Right lobe of liver (tissue), 6 donors: ENCODE measurements around the gene DAP. TPM values are rescaled to one million over a fixed set of nuclear protein-coding genes. Genes with fewer than 3 reads are reported as not detected.
A peak's percentile ranks its signal among the peaks of the same experiment; 100 is the strongest.

Experiments
- ATAC-seq, 4 donors: fragments of 200-7000 bp; cut with Tn5 transposase; one replicate each; pipeline ENCODE4 v1.9.1; 2020; ENCODE audit warnings: mild to moderate bottlenecking in 4 of 4, moderate library complexity in 4 of 4
- DNase-seq, 3 donors: peaks; one replicate each; pipeline ENCODE4 v3.0.0-alpha.2; 2020
- H3K27ac ChIP-seq, 3 donors: fragments of 200-600 bp; one replicate each; pipeline ENCODE4 v1.8.0; 2022
- H3K27me3 ChIP-seq, 2 donors: fragments of 200-600 bp; one replicate each; pipeline ENCODE4 v1.8.0; 2022
- H3K36me3 ChIP-seq, 4 donors: fragments of 200-600 bp; sonication (generic) in 1 of 4; one replicate each; pipeline versions ENCODE4 v1.5.1 to v1.8.0; 2017 to 2022; ENCODE audit warnings: control low read depth in 1 of 4
- H3K4me1 ChIP-seq, 4 donors: fragments of 200-600 bp; sonication (generic) in 1 of 4; one replicate each; pipeline versions ENCODE4 v1.5.1 to v1.8.0; 2017 to 2022; ENCODE audit warnings: control low read depth in 1 of 4
- H3K4me3 ChIP-seq, 3 donors: fragments of 200-600 bp; one replicate each; pipeline ENCODE4 v1.8.0; 2022
- H3K9me3 ChIP-seq, 4 donors: fragments of 200-600 bp; sonication (generic) in 1 of 4; one replicate each; pipeline versions ENCODE4 v1.5.1 to v1.8.0; 2017 to 2022; ENCODE audit warnings: control low read depth in 1 of 4
- CTCF ChIP-seq, 4 donors: fragments of 200-600 bp in 3 of 4; fragments of 450-650 bp in 1 of 4; IDR thresholded peaks; one replicate each; pipeline versions ENCODE4 v1.5.1 to v1.8.0; 2016 to 2022; ENCODE audit warnings: antibody characterized with exemption in 4 of 4, mild to moderate bottlenecking in 2 of 4
- POLR2A ChIP-seq: fragments of 450-650 bp; IDR thresholded peaks from one replicate; pipeline ENCODE4 v1.6.1; 2017; ENCODE audit warnings: antibody characterized with exemption, mild to moderate bottlenecking
- whole genome bisulfite sequencing: methylation state at CpG from one replicate; pipeline ENCODE4 v1.1.6; 2018; ENCODE audit warnings: low coverage, low lambda C conversion rate; ENCODE audit not compliant: insufficient coverage; ENCODE audit errors: missing lambda C conversion rate; 5-methylcytosine and 5-hydroxymethylcytosine counted together
- intact Hi-C, 2 donors: fragments of 100-400 bp; cut with DNase I; formaldehyde crosslinking; loops; one replicate each; pipeline versions ENCODE4 v1.11.2 to v1.14.1; 2022
- total RNA-seq, 6 experiments: library from RNA; depleted of rRNA in 2 of 6; stranded (reverse); fragments of >200 nt in 2 of 6; fragmentation: NEBNext Ultra II Directional in 3 of 6; extraction: Animal tissue kit (Norgen Biotek cat#: 25700) in 3 of 6; gene quantifications; one replicate each; pipeline versions ENCODE4 v1.1.0 to v1.2.4, GENCODE V29; 2016 to 2023
- donor health status: DM: no; HTN: yes; CAD: no.
- donor health status: DM: no; HTN: no; CAD: no.
- donor health status: DM: no; HTN: no; CAD: no.
- donor health status: DM: no; HTN: yes; CAD: no.
- donor health status: DM: no; HTN: yes; CAD: no.

Gene DAP
- total RNA-seq, 6 experiments from 2014 or later = 97.0 to 126 (median 104) TPM

- no peak overlapping the region for H3K27ac ChIP-seq
- no peaks in the 10 kb centered on the region for H3K36me3 ChIP-seq
- TF ChIP-seq POLR2A (no peak), CTCF (IDR thresholded peaks at IDR 0.05) (no peak)
- DNase-seq (peak in 1 of 3 donors; percentile 33), ATAC-seq (no peak)
- intact Hi-C loops = no loop called here
- H3K27me3 ChIP-seq = no peaks in the 10 kb centered on the region
- no peak overlapping the region for H3K4me3 ChIP-seq
- 80% methylated on average over 11 of the region's 29 CpGs for WGBS
- H3K9me3 ChIP-seq = no peaks in the 10 kb centered on the region
- no peaks in the 10 kb centered on the region for H3K4me1 ChIP-seq
Measured at GRCh38 chr5:10655161-10655971, 105.7 kb downstream of the DAP start.

- Histone ChIP-seq H3K27ac (no peak overlapping the region), H3K36me3 (no peaks in the 10 kb centered on the region), H3K4me3 (no peak overlapping the region), H3K4me1 (no peaks in the 10 kb centered on the region), H3K9me3 (no peaks in the 10 kb centered on the region), H3K27me3 (no peaks in the 10 kb centered on the region)
- WGBS = 76% methylated on average over 8 of the region's 13 CpGs
- ATAC-seq (no peak), DNase-seq (peak in 1 of 3 donors; percentile 7)
- no peak for TF ChIP-seq CTCF (IDR thresholded peaks at IDR 0.05)
- no peak for TF ChIP-seq POLR2A
- intact Hi-C loops = no loop called here
Measured at GRCh38 chr5:10654566-10654965, 106.5 kb downstream of the DAP start.

GRCh38 chr5:10653751-10654400 lies 107.2 kb downstream of the DAP start:
- Histone ChIP-seq H3K27ac (no peak overlapping the region), H3K9me3 (no peaks in the 10 kb centered on the region), H3K4me1 (no peaks in the 10 kb centered on the region), H3K36me3 (no peaks in the 10 kb centered on the region), H3K27me3 (no peaks in the 10 kb centered on the region), H3K4me3 (no peak overlapping the region)
- intact Hi-C loops = no loop called here
- DNase-seq (peak in 1 of 3 donors; percentile 35), ATAC-seq (no peak)
- no peak for TF ChIP-seq CTCF (IDR thresholded peaks at IDR 0.05)
- no peak for TF ChIP-seq POLR2A
- 80% methylated on average over 6 of the region's 12 CpGs for WGBS

GRCh38 chr5:10653043-10653442 lies 108.0 kb downstream of the DAP start:
- no peaks in the 10 kb centered on the region for H3K9me3 ChIP-seq
- peak in 1 of 3 donors; percentile 26 for DNase-seq
- no peak for TF ChIP-seq CTCF (IDR thresholded peaks at IDR 0.05)
- no peak for TF ChIP-seq POLR2A
- no peaks in the 10 kb centered on the region for H3K4me1 ChIP-seq
- no peak for ATAC-seq
- H3K4me3 ChIP-seq = no peak overlapping the region
- intact Hi-C loops = no loop called here
- no peaks in the 10 kb centered on the region for H3K36me3 ChIP-seq
- H3K27ac ChIP-seq = no peak overlapping the region
- H3K27me3 ChIP-seq = no peaks in the 10 kb centered on the region
- 14% methylated on average over 2 of the region's 4 CpGs for WGBS
